Mammary epithelial cell (primary cell): ENCODE data around the gene BICDL1.

Experiments
- EZH2 ChIP-seq: IDR thresholded peaks from 2 replicates; pipeline ENCODE4 v1.6.1; 2012; ENCODE audit warnings: low read length, inconsistent platforms, borderline replicate concordance
- TF ChIP-seq, protein P1 (sequence below), 2 donors: IDR thresholded peaks in 1 of 2; conservative IDR thresholded peaks in 1 of 2; 2 replicates each; pipeline ENCODE4 v1.5.1; 2011 to 2012; ENCODE audit warnings: inconsistent platforms in 2 of 2, low read length in 2 of 2, mild to moderate bottlenecking in 2 of 2, control low read depth in 1 of 2, low read depth in 1 of 2; ENCODE audit not compliant: insufficient read depth in 1 of 2; ENCODE audit errors: extremely low read depth in 1 of 2

GRCh38 chr12:120062976-120063579 lies 74.0 kb downstream of the BICDL1 start:
- TF ChIP-seq, protein P1, sequence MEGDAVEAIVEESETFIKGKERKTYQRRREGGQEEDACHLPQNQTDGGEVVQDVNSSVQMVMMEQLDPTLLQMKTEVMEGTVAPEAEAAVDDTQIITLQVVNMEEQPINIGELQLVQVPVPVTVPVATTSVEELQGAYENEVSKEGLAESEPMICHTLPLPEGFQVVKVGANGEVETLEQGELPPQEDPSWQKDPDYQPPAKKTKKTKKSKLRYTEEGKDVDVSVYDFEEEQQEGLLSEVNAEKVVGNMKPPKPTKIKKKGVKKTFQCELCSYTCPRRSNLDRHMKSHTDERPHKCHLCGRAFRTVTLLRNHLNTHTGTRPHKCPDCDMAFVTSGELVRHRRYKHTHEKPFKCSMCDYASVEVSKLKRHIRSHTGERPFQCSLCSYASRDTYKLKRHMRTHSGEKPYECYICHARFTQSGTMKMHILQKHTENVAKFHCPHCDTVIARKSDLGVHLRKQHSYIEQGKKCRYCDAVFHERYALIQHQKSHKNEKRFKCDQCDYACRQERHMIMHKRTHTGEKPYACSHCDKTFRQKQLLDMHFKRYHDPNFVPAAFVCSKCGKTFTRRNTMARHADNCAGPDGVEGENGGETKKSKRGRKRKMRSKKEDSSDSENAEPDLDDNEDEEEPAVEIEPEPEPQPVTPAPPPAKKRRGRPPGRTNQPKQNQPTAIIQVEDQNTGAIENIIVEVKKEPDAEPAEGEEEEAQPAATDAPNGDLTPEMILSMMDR (conservative IDR thresholded peaks at IDR 0.05 in 1 of 2, IDR thresholded peaks at IDR 0.05 in 1 of 2; ENCODE audit: extremely low read depth in 1 of 2, insufficient read depth in 1 of 2, low read depth in 1 of 2, low read length in 2 of 2), result no peak
- no peak for TF ChIP-seq EZH2
